HG02588 (cell line): ENCODE data around the gene CEBPZ.
"Not testable (repeated sequence)": the region's sequence is repeated elsewhere in the genome, so short reads cannot be mapped to it uniquely, and the experiment has no call there.

Experiments
- ATAC-seq: cut with Tn5 transposase; IDR thresholded peaks from one replicate; pipeline ENCODE4 v1.9.1; 2021; ENCODE audit warnings: mild to moderate bottlenecking, moderate library complexity; ENCODE audit not compliant: unreplicated experiment

Gene CEBPZ

DNA sequence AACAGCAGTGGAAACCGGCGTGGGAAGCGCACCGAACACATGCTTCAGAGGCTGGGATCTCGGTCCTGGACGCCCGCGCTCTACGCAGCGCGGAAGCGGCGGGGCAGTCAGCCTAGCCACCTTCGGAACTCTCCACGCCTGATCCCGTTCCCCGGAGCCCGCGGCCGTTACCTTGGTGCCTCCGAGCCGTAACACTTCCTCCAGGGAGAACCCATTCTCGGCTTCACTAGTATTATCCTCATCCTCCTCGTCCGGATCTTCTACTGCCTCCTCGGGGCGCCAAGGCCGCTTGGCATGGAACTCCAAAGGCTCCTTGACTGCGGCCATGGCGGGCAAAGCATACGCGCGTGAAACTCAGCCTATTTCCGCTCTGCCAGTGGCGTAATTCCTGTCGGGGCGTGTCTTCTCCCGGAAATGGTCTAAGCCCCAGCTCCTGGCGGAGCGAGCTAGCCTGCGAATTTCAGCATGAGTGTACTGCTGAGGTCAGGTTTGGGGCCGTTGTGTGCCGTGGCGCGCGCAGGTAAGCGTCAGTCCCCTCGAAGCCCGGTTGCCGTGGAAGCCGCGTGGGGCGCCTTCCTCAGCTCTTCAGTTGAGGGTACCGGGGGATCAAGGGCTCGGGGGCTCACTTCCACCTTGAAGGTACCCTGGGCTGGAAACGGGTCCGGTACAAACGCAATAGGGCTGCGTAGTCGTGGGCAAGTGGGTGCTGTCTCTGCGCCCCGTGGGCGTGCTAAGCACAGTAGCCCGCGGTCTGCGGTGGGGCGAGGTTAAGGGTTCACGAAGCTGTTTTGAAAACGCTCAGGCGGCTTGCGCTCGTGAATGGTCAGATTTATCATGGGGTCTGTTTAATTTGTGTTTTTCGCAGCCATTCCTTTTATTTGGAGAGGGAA lies at the start of gene CEBPZ, which contains the start of gene NDUFAF7:
Gene CEBPZ (minus strand): TSS at position 356 of the 890 bp plus-strand sequence. CDS start 29 bp downstream, at position 327.
Gene NDUFAF7 (plus strand): TSS at position 418 of the 890 bp plus-strand sequence. CDS start 48 bp downstream, at position 466.
- ATAC-seq = peak; percentile 93

GRCh38 chr2:37276291-37276690 lies 44.9 kb upstream of the CEBPZ start:
- no peak for ATAC-seq

DNA sequence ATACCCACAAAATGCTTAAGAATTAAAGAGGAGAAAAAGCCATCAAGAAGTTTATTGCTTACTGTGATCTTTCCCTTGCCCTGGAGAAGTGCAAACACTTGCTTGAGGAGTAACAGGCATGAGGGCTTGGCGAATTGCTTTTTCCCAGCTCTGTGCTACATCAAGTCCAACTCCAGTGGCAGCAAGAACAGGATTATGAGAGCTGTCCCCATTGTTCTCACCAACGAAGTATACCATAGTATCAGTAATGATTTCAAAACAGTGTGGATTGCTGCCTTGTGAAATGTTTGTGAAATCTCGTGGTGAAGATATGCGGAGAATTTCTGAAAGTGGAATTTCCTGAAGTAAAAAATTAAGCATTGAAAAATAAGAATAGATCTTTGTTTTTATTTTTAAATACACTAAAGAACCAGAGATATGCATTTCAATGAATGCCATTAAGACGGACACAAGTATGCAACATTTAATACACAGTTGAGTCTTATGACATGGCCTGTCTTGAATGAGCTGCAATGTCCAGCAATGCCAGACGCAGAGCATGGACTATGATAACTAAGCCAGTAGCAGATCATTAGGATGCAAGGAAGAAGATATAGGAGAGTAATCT lies 43.1 kb upstream of the CEBPZ start:
- ATAC-seq = no peak

DNA sequence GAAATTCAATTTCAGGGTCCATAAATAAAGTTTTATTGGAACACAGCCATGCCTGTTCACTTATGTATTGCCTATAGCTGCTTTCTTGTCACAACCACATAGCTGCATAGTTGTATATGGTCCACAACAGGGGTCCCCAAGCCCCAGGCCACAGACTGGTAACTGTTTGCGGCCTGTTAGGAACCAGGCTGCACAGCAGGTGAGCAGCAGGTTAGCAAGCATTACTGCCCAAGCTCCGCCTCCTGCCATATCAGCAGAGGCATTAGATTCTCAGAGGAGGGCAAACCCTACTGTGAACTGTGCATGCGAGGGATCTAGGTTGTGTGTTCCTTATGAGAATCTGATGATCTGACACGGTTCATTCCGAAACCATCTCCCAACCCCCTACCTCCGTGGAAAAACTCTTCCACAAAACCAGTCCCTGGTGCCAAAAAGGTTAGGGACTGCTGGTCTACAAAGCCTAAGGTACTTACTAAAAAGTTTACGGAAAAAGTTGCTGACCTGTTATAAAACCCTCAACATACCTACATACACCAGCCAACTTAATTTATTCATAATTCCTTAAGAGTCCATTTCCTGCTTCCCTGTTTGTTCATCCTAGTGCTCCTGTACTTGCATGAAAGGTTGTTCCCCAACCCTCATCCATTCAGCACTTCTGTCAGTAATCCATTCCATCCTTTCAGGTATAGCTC lies 40.1 kb upstream of the CEBPZ start:
- ATAC-seq = no peak

GRCh38 chr2:37268111-37268510 lies 36.7 kb upstream of the CEBPZ start:
- ATAC-seq = no peak

DNA sequence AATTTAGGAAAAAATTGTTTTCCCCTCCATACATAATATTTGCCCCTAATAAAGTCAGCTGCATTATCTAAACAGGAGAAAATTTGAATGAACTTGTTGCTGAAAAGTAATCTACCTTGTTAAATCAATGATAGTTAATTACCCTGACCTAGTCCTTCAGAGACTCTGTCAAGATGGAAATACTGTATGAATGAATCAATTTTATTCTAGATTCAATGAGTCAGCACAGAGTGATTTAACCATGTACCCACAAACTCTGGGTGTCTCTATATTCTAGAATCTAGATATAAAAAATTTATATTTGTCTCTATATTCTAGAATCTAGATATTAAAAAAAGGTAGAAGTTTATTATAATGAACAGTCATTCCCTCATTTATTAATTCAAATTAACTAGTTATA lies 36.3 kb upstream of the CEBPZ start:
- no peak for ATAC-seq

- no peak for ATAC-seq
Measured at GRCh38 chr2:37263839-37264238, 32.4 kb upstream of the CEBPZ start.

DNA sequence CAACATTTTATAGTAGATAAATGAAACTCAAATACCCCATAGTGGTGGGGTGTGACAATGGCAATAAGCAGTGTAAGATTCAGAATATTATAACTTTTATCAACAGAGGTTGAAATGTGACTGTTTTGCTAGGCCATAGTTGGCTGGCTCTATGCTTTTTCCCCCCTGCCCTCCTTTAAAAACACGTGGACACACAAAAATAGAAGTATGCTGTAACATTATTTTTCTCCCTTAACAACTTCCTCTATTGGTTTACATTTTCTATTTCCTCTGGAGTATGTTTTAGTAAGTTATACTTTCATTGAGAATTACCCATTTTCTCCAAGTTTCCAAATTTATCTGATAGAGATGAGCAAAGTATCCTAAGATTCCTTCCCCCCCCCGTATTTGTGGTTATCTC lies 31.1 kb upstream of the CEBPZ start:
- no peak for ATAC-seq

GRCh38 chr2:37250869-37251740 lies 19.7 kb upstream of the CEBPZ start:
- no peak for ATAC-seq

DNA sequence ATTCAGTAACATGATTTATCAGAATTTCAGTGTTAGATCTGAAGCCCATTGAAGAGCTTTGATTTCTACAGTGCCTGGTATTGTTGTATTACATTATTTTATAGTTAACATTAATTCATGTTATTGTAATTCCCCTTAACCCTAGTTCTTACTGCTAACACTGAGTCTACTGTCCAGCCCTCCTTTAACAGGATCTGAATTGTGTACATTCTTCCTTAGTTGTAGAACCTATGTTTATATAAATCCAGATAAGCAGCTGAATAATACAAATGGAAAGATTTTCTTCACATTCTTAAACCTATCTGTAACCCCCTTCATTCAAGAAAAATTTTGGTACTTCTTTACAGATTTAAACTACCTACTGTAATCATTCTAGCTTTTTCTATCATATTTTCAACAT lies 14.8 kb upstream of the CEBPZ start:
- no peak for ATAC-seq

GRCh38 chr2:37244755-37245154 lies 13.4 kb upstream of the CEBPZ start:
- ATAC-seq = no peak

DNA sequence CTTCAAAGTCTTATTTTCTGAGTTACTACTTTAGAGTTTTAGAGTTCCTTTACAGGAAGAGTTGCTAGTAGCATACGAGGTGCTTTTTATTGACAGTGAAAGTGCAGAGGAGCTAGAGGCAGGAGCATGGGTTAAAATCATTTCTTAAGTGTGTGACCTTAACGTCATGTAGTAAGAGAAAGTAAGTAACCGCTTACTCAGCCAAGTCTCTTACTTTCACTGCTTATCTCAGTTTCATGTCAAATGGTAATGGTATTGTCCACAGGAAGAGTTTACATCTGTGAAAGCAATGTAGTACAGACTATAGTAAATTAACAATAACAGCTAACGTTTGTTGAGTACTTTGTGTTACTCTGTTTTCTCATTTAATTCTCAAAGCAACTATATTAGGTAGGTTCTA lies 12.6 kb upstream of the CEBPZ start:
- ATAC-seq = peak; percentile 50

GRCh38 chr2:37243435-37243834 lies 12.0 kb upstream of the CEBPZ start:
- no peak for ATAC-seq

GRCh38 chr2:37232131-37232933 lies 936 bp upstream of the CEBPZ start:
- no peak for ATAC-seq

DNA sequence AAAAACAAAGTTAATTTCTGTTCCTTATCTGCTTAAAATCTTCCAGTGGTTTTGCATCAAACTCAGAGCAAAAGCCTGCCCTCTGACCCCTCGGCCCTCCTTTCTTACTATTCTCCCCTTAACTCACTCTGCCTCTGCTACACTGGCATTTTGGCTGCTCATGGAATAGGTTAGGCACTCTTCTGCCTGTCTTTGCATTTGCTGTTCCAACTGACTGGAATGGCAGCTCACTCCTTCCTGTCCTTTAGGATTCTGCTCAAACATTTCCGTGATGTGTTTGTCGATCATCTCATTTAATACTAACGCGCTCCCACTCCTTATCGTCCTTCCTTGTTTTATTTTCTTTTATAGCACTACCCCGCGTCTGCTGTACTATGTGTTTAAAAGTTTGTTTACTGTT lies 815 bp downstream of the CEBPZ start:
- no peak for ATAC-seq

- ATAC-seq = no peak
Measured at GRCh38 chr2:37228788-37229187, 2.6 kb downstream of the CEBPZ start.

GRCh38 chr2:37226863-37227262 lies 4.5 kb downstream of the CEBPZ start:
- ATAC-seq = no peak

DNA sequence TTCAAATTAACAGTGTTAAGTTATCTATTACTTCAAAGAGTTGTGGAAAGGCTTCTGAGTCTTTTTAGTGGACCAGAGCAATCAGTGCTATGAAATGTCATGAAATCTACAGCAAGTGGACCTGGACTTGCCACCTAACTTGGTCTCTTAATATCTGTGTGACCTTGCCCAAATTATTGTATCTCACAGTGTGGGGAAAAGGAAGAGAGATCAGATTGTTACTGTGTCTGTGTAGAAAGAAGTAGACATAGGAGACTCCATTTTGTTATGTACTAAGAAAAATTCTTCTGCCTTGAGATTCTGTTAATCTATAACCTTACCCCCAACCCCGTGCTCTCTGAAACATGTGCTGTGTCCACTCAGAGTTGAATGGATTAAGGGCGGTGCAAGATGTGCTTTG lies 6.3 kb downstream of the CEBPZ start:
- ATAC-seq = not testable (repeated sequence)

DNA sequence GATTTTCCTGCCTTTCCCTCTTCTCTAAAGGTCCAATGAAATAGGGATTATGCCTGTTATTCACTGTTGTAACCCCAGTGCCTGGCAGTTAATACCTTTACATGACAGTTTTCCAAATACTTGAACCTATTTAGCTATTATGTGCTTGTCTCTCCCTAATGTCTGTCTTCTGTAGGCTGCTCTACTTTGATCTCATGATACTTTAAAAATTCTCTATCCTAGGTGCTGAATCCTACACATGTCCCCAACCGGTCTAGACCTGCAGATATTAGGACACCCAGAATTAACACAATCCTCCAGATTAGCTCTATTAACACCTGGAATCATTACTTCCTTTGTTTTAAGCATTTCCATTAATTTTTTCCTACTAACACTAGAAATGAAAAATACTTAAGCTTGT lies 7.3 kb downstream of the CEBPZ start:
- no peak for ATAC-seq

GRCh38 chr2:37223131-37223530 lies 8.3 kb downstream of the CEBPZ start:
- ATAC-seq = no peak
